ENCODE measurements around the gene CRHR2.

Gene CRHR2

DNA sequence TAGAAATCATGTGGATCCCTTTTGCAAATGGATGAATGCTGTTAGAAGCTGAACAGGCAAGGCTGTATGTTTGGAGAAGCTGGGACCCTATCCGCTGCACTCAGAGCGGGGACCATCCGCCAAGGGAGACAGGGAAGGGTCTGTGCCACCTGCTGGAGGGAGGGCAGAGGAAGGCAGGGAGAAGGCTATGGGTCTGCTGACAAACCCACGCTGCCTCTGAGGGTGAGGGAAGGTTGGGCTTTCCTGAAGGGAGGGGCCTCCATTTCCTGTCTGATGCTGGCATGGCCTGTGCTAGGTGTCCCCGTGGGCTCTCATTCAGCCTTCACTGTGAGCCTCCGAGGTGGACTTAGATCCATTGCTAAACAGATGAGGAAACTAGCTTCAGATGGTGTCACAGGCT lies 5.3 kb upstream of the CRHR2 start:
- TF ChIP-seq EZH2phosphoT487 (IDR thresholded peaks at IDR 0.05; ENCODE audit: low read length) (no peak), CTCF (IDR thresholded peaks at IDR 0.05; ENCODE audit: low read length) (no peak), EZH2 (optimal IDR thresholded peaks at IDR 0.05; ENCODE audit: low read depth, low read length) (no peak)
- Histone ChIP-seq H3K9me3 (replicated peaks; ENCODE audit: insufficient read depth, low read length) (no peaks in the 10 kb centered on the region), H3K27me3 (replicated peaks; ENCODE audit: insufficient read depth, low read length) (no peaks in the 10 kb centered on the region), H3K9me2 (replicated peaks; ENCODE audit: insufficient read depth, low read length) (no peaks in the 10 kb centered on the region), H3K36me3 (replicated peaks; ENCODE audit: insufficient read depth, low read length) (no peaks in the 10 kb centered on the region), H3K9ac (ENCODE audit: low read length) (no peak overlapping the region), H3K4me2 (ENCODE audit: low read depth, low read length) (no peak overlapping the region), H3K79me2 (ENCODE audit: low read length) (no peaks in the 10 kb centered on the region), H2AFZ (ENCODE audit: low read length) (no peak overlapping the region), H4K20me1 (ENCODE audit: insufficient read depth, low read length) (no peaks in the 10 kb centered on the region), H3K4me1 (ENCODE audit: low read length) (no peaks in the 10 kb centered on the region), H3F3A (ENCODE audit: insufficient read depth, low read length) (no peaks in the 10 kb centered on the region), H3K27ac (ENCODE audit: low read length) (no peak overlapping the region), H3K4me3 (ENCODE audit: low read length) (no peak overlapping the region)
- no peak for DNase-seq

- Histone ChIP-seq H4K20me1 (ENCODE audit: insufficient read depth, low read length) (no peaks in the 10 kb centered on the region), H3F3A (ENCODE audit: insufficient read depth, low read length) (no peaks in the 10 kb centered on the region), H3K9me3 (replicated peaks; ENCODE audit: insufficient read depth, low read length) (no peaks in the 10 kb centered on the region), H2AFZ (ENCODE audit: low read length) (no peak overlapping the region), H3K4me2 (ENCODE audit: low read depth, low read length) (no peak overlapping the region), H3K27ac (ENCODE audit: low read length) (no peak overlapping the region), H3K9me2 (replicated peaks; ENCODE audit: insufficient read depth, low read length) (no peaks in the 10 kb centered on the region), H3K79me2 (ENCODE audit: low read length) (no peaks in the 10 kb centered on the region), H3K9ac (ENCODE audit: low read length) (no peak overlapping the region), H3K36me3 (replicated peaks; ENCODE audit: insufficient read depth, low read length) (no peaks in the 10 kb centered on the region), H3K4me1 (ENCODE audit: low read length) (no peaks in the 10 kb centered on the region), H3K4me3 (ENCODE audit: low read length) (no peak overlapping the region), H3K27me3 (replicated peaks; ENCODE audit: insufficient read depth, low read length) (no peaks in the 10 kb centered on the region)
- no peak for TF ChIP-seq EZH2 (optimal IDR thresholded peaks at IDR 0.05; ENCODE audit: low read depth, low read length)
- no peak for TF ChIP-seq EZH2phosphoT487 (IDR thresholded peaks at IDR 0.05; ENCODE audit: low read length)
- no peak for TF ChIP-seq CTCF (IDR thresholded peaks at IDR 0.05; ENCODE audit: low read length)
- DNase-seq = no peak
Observed at GRCh38 chr7:30684351-30684750, 2.1 kb upstream of the CRHR2 start.

GRCh38 chr7:30683816-30684215 lies 1.6 kb upstream of the CRHR2 start:
- no peak overlapping the region for H3K4me3 ChIP-seq (ENCODE audit: low read length)
- H3K4me1 ChIP-seq (ENCODE audit: low read length) = no peaks in the 10 kb centered on the region
- no peak overlapping the region for H2AFZ ChIP-seq (ENCODE audit: low read length)
- DNase-seq = no peak
- no peaks in the 10 kb centered on the region for H3K9me2 ChIP-seq (replicated peaks; ENCODE audit: insufficient read depth, low read length)
- no peak overlapping the region for H3K27ac ChIP-seq (ENCODE audit: low read length)
- H3F3A ChIP-seq (ENCODE audit: insufficient read depth, low read length) = no peaks in the 10 kb centered on the region
- H3K9me3 ChIP-seq (replicated peaks; ENCODE audit: insufficient read depth, low read length) = no peaks in the 10 kb centered on the region
- TF ChIP-seq CTCF (IDR thresholded peaks at IDR 0.05; ENCODE audit: low read length) (no peak), EZH2 (optimal IDR thresholded peaks at IDR 0.05; ENCODE audit: low read depth, low read length) (no peak), EZH2phosphoT487 (IDR thresholded peaks at IDR 0.05; ENCODE audit: low read length) (no peak)
- no peaks in the 10 kb centered on the region for H3K79me2 ChIP-seq (ENCODE audit: low read length)
- H3K27me3 ChIP-seq (replicated peaks; ENCODE audit: insufficient read depth, low read length) = no peaks in the 10 kb centered on the region
- H4K20me1 ChIP-seq (ENCODE audit: insufficient read depth, low read length) = no peaks in the 10 kb centered on the region
- H3K9ac ChIP-seq (ENCODE audit: low read length) = no peak overlapping the region
- H3K36me3 ChIP-seq (replicated peaks; ENCODE audit: insufficient read depth, low read length) = no peaks in the 10 kb centered on the region
- no peak overlapping the region for H3K4me2 ChIP-seq (ENCODE audit: low read depth, low read length)
